ENCODE measurements around the gene TUBA1C. TPM values are rescaled to one million over a fixed set of nuclear protein-coding genes. Genes with fewer than 3 reads are reported as not detected.

TUBA1C gene
- total and polyA plus RNA-seq, 10 of the 15 experiments (the other 5 are each of a cell fraction or from before 2014, with no cell fraction given) = 285 to 1,003 (median 441) TPM

- in situ Hi-C loops (cut with MboI) = no loop called here
- Histone ChIP-seq H3K9me3 (replicated peaks; ENCODE audit: control insufficient read depth, insufficient read depth, low read length) (no peaks in the 10 kb centered on the region), H3K36me3 (ENCODE audit: control insufficient read depth in 2 of 2, insufficient read depth in 2 of 2, low read length in 1 of 2) (peaks cover 0 to 3% of the 10 kb centered on the region in 2 experiments; a peak in 1 of 4 replicates), H3K9ac (ENCODE audit: control insufficient read depth, insufficient read depth, low read length) (no peak overlapping the region), H3K27me3 (replicated peaks in 1 of 2; ENCODE audit: control insufficient read depth in 2 of 2, insufficient read depth in 2 of 2, low read length in 1 of 2) (no peaks in the 10 kb centered on the region), H3K27ac (ENCODE audit: control insufficient read depth, insufficient read depth) (no peak overlapping the region), H3K4me1 (ENCODE audit: control insufficient read depth, insufficient read depth, low read length) (peaks cover 14% of the 10 kb centered on the region), H3K4me2 (ENCODE audit: control insufficient read depth, insufficient read depth) (no peak overlapping the region), H3K4me3 (no peak overlapping the region), H3K79me2 (ENCODE audit: control insufficient read depth, insufficient read depth, low read length) (peaks cover 25% of the 10 kb centered on the region), H2AFZ (ENCODE audit: control insufficient read depth, low read depth, low read length) (no peak overlapping the region), H4K20me1 (ENCODE audit: control insufficient read depth, insufficient read depth) (no peaks in the 10 kb centered on the region)
- SMC1A ChIA-PET (ENCODE audit: uncharacterized antibody, unreplicated experiment) = no interaction called here
- no TSS peak for BruUV-seq (replicated peaks)
- intact Hi-C loops (cut with micrococcal nuclease; ENCODE audit: unreplicated experiment) = no loop called here
- no peak for DNase-seq (ENCODE audit: low read depth, low spot score)
- no peak for FAIRE-seq
- ATAC-seq = no peak
- POLR2A ChIA-PET = no interaction called here
- CTCF ChIA-PET = no interaction called here
- WGBS (ENCODE audit: insufficient coverage, insufficient replicate concordance, low lambda C conversion rate, missing lambda C conversion rate) = 98% methylated on average over 2 of the region's 2 CpGs
- RAD21 ChIA-PET (ENCODE audit: unreplicated experiment) = no interaction called here
- TF ChIP-seq ZBED1 (IDR thresholded peaks at IDR 0.05; ENCODE audit: borderline replicate concordance) = no peak
- no peak for TF ChIP-seq USF1 (IDR thresholded peaks at IDR 0.05; ENCODE audit: borderline replicate concordance, extremely low read length, insufficient read depth, low read depth, low read length)
- no peak for TF ChIP-seq MLLT1 (IDR thresholded peaks at IDR 0.05)
- no peak for TF ChIP-seq CBX3 (IDR thresholded peaks at IDR 0.05; ENCODE audit: borderline replicate concordance, low read depth)
- TF ChIP-seq GATAD2B (conservative IDR thresholded peaks at IDR 0.05; ENCODE audit: low read depth) = no peak
- TF ChIP-seq NFYB (IDR thresholded peaks at IDR 0.05; ENCODE audit: insufficient read depth, low read depth, low read length) = no peak
- TF ChIP-seq ESRRA (IDR thresholded peaks at IDR 0.05; ENCODE audit: low read length) = no peak
- no peak for TF ChIP-seq FOXK2 (IDR thresholded peaks at IDR 0.05)
- TF ChIP-seq CEBPB (IDR thresholded peaks at IDR 0.05; ENCODE audit: borderline replicate concordance in 1 of 2, low read depth in 2 of 2, low read length in 2 of 2) = no peak
- TF ChIP-seq POU2F2 (IDR thresholded peaks at IDR 0.05; ENCODE audit: borderline replicate concordance, low read depth, low read length) = no peak
- TF ChIP-seq TAF1 (IDR thresholded peaks at IDR 0.05; ENCODE audit: borderline replicate concordance, low read depth, low read length) = no peak
- no peak for TF ChIP-seq BCL3 (IDR thresholded peaks at IDR 0.05; ENCODE audit: borderline replicate concordance, insufficient read depth, low read depth, low read length, poor library complexity, severe bottlenecking)
- no peak for TF ChIP-seq REST (IDR thresholded peaks at IDR 0.05; ENCODE audit: low read depth, low read length)
- TF ChIP-seq PBX3 (IDR thresholded peaks at IDR 0.05; ENCODE audit: insufficient replicate concordance, low read depth, low read length) = no peak
Measured at GRCh38 chr12:49261721-49262120, 3.2 kb upstream of the TUBA1C start.

Data from GM12878 (cell line).